ENCODE results near the gene INO80C. TPM values are rescaled to one million over a fixed set of nuclear protein-coding genes. Genes with fewer than 3 reads are reported as not detected.

The INO80C gene
- polyA plus RNA-seq, 1 donor (not counting 4 experiments of a cell fraction or from before 2014, with no cell fraction given) = 54.7 TPM

DNA sequence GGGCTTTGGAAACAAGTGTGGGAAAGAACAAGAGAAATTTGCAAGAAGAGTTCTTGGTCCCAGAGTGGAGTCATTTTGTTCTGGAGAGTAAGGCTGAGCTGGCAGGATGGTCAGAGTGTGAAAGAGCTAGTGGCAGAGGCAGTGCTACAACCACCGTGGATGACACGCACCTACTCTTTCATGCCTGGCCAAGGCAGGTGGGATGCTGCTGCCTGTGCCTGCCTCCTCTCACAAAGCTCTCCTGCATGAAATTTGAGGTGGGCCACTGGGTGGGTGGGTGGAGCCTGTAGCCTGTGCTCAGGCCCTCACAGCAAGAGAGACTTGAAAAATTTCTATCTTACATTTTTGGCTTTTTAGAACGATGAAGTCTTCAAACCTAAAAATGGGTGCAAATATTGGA lies 9.4 kb upstream of the INO80C start:
- H3K79me2 ChIP-seq (ENCODE audit: control insufficient read depth, insufficient read depth, low read length) = no peaks in the 10 kb centered on the region
- no peak overlapping the region for H2AFZ ChIP-seq (ENCODE audit: control insufficient read depth, low read length)
- H3K4me2 ChIP-seq (ENCODE audit: control insufficient read depth, extremely low read depth, insufficient read depth, low read depth, low read length) = no peak overlapping the region
- no peak for FAIRE-seq
- no peak for DNase-seq (ENCODE audit: low read depth, low spot score)
- H4K20me1 ChIP-seq (ENCODE audit: control insufficient read depth, extremely low read depth, insufficient read depth, low read length) = no peaks in the 10 kb centered on the region
- TF ChIP-seq, protein P1, sequence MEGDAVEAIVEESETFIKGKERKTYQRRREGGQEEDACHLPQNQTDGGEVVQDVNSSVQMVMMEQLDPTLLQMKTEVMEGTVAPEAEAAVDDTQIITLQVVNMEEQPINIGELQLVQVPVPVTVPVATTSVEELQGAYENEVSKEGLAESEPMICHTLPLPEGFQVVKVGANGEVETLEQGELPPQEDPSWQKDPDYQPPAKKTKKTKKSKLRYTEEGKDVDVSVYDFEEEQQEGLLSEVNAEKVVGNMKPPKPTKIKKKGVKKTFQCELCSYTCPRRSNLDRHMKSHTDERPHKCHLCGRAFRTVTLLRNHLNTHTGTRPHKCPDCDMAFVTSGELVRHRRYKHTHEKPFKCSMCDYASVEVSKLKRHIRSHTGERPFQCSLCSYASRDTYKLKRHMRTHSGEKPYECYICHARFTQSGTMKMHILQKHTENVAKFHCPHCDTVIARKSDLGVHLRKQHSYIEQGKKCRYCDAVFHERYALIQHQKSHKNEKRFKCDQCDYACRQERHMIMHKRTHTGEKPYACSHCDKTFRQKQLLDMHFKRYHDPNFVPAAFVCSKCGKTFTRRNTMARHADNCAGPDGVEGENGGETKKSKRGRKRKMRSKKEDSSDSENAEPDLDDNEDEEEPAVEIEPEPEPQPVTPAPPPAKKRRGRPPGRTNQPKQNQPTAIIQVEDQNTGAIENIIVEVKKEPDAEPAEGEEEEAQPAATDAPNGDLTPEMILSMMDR (optimal IDR thresholded peaks at IDR 0.05 in 1 of 3, IDR thresholded peaks at IDR 0.05 in 1 of 3, conservative IDR thresholded peaks at IDR 0.05 in 1 of 3; ENCODE audit: extremely low read depth in 1 of 3, insufficient read depth in 2 of 3, low read length in 3 of 3) = no peak
- no peak for TF ChIP-seq EZH2 (IDR thresholded peaks at IDR 0.05; ENCODE audit: low read length)
- no peaks in the 10 kb centered on the region for H3K9me3 ChIP-seq (ENCODE audit: control insufficient read depth, low read depth, low read length)
- no peaks in the 10 kb centered on the region for H3K36me3 ChIP-seq (ENCODE audit: control insufficient read depth in 2 of 2, extremely low read depth in 1 of 2, insufficient read depth in 2 of 2, low read length in 2 of 2)
- no peaks in the 10 kb centered on the region for H3K9me1 ChIP-seq (ENCODE audit: control insufficient read depth, extremely low read depth, insufficient read depth, low read length)
- H3K4me3 ChIP-seq (ENCODE audit: control insufficient read depth in 2 of 3, extremely low read depth in 1 of 3, insufficient read depth in 2 of 3, low read depth in 1 of 3, low read length in 3 of 3) = no peak overlapping the region
- no peak overlapping the region for H3K9ac ChIP-seq (ENCODE audit: control insufficient read depth, extremely low read depth, insufficient read depth, low read length)
- H3K4me1 ChIP-seq (ENCODE audit: control insufficient read depth, extremely low read depth, insufficient read depth, low read length) = peaks cover 6% of the 10 kb centered on the region
- no peaks in the 10 kb centered on the region for H3K27me3 ChIP-seq (ENCODE audit: control insufficient read depth, extremely low read depth, insufficient read depth, low read length)
- dilution Hi-C loops (cut with MboI; ENCODE audit: extremely low pct_ligation_motif_present, low sequenced_read_pairs) = no loop called here
- no peak overlapping the region for H3K27ac ChIP-seq (ENCODE audit: control insufficient read depth, insufficient read depth, low read length)

DNA sequence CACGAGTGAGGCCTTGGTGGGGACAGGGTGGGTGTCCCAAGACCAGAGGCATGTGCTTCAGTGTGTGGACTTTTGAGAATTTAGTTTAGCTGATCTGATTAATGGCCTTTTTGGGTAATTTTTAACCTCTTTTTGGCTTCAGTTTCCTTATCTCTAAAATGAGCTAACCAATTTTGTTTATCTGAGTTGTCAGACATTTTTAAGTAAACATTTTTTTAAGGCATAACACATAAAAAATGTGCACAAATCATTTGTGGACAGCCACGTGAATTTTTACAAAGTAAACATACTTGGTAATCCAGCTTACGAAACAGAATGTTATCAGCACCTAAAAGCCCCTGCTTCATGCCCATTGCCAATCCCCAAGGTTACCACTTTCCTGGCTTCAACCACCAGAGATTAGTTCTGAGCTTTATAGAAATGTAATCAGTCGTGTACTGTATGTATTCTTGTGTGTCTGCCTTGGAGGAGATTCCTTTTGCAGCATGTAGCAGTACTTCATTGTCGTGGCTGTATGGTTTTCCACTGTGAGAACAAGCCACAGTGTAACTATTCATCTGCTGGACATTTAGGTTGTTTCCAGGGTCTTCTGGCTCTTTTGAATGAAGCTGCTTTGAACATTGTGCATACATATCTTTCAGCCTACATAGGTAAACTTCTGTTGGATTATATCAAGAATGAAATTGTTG lies 8.4 kb upstream of the INO80C start:
- H3K27me3 ChIP-seq (ENCODE audit: control insufficient read depth, extremely low read depth, insufficient read depth, low read length) = no peaks in the 10 kb centered on the region
- no peaks in the 10 kb centered on the region for H3K36me3 ChIP-seq (ENCODE audit: control insufficient read depth in 2 of 2, extremely low read depth in 1 of 2, insufficient read depth in 2 of 2, low read length in 2 of 2)
- no peak overlapping the region for H2AFZ ChIP-seq (ENCODE audit: control insufficient read depth, low read length)
- H3K27ac ChIP-seq (ENCODE audit: control insufficient read depth, insufficient read depth, low read length) = no peak overlapping the region
- no peaks in the 10 kb centered on the region for H3K9me1 ChIP-seq (ENCODE audit: control insufficient read depth, extremely low read depth, insufficient read depth, low read length)
- dilution Hi-C loops (cut with MboI; ENCODE audit: extremely low pct_ligation_motif_present, low sequenced_read_pairs) = no loop called here
- DNase-seq (ENCODE audit: low read depth, low spot score) = no peak
- no peak overlapping the region for H3K9ac ChIP-seq (ENCODE audit: control insufficient read depth, extremely low read depth, insufficient read depth, low read length)
- FAIRE-seq = no peak
- TF ChIP-seq EZH2 (IDR thresholded peaks at IDR 0.05; ENCODE audit: low read length) = no peak
- TF ChIP-seq, protein P1 (optimal IDR thresholded peaks at IDR 0.05 in 1 of 3, IDR thresholded peaks at IDR 0.05 in 1 of 3, conservative IDR thresholded peaks at IDR 0.05 in 1 of 3; ENCODE audit: extremely low read depth in 1 of 3, insufficient read depth in 2 of 3, low read length in 3 of 3) = no peak
- H3K79me2 ChIP-seq (ENCODE audit: control insufficient read depth, insufficient read depth, low read length) = no peaks in the 10 kb centered on the region
- H3K9me3 ChIP-seq (ENCODE audit: control insufficient read depth, low read depth, low read length) = no peaks in the 10 kb centered on the region
- peaks cover 16% of the 10 kb centered on the region for H3K4me1 ChIP-seq (ENCODE audit: control insufficient read depth, extremely low read depth, insufficient read depth, low read length)
- H4K20me1 ChIP-seq (ENCODE audit: control insufficient read depth, extremely low read depth, insufficient read depth, low read length) = no peaks in the 10 kb centered on the region
- no peak overlapping the region for H3K4me3 ChIP-seq (ENCODE audit: control insufficient read depth in 2 of 3, extremely low read depth in 1 of 3, insufficient read depth in 2 of 3, low read depth in 1 of 3, low read length in 3 of 3)
- H3K4me2 ChIP-seq (ENCODE audit: control insufficient read depth, extremely low read depth, insufficient read depth, low read depth, low read length) = no peak overlapping the region
